Neural cell (in vitro differentiated cells): ENCODE measurements around the gene CD40.

Experiments
- CTCF ChIP-seq: fragments of 450-650 bp; IDR thresholded peaks from 2 replicates; pipeline ENCODE4 v1.5.1; 2014; ENCODE audit warnings: antibody characterized with exemption, mild to moderate bottlenecking, moderate library complexity; ENCODE audit not compliant: poor library complexity, severe bottlenecking
- EP300 ChIP-seq: fragments of 450-650 bp; conservative IDR thresholded peaks from 2 replicates; pipeline ENCODE4 v1.6.1; 2014; ENCODE audit warnings: antibody characterized with exemption, mild to moderate bottlenecking, moderate library complexity; ENCODE audit not compliant: poor library complexity, severe bottlenecking
- EZH2 ChIP-seq: fragments of 200-600, 300-800 bp; shearing (Covaris generic), sonication (generic); IDR thresholded peaks from 2 replicates; pipeline ENCODE4 v1.6.1; 2014; ENCODE audit warnings: antibody characterized with exemption, low read length, borderline replicate concordance, mild to moderate bottlenecking; ENCODE audit not compliant: insufficient read depth, poor library complexity, severe bottlenecking
- MXI1 ChIP-seq: fragments of 450-650 bp; conservative IDR thresholded peaks from 2 replicates; pipeline ENCODE4 v1.6.1; 2014; ENCODE audit warnings: antibody characterized with exemption, mild to moderate bottlenecking; ENCODE audit not compliant: poor library complexity, severe bottlenecking
- POLR2AphosphoS5 ChIP-seq: IDR thresholded peaks from 2 replicates; pipeline ENCODE4 v1.6.1; 2012
- REST ChIP-seq: IDR thresholded peaks from 2 replicates; pipeline ENCODE4 v1.6.1; 2012; ENCODE audit warnings: borderline replicate concordance
- SMC3 ChIP-seq: fragments of 450-650 bp; conservative IDR thresholded peaks from 2 replicates; pipeline ENCODE4 v1.6.1; 2014; ENCODE audit warnings: antibody characterized with exemption, mild to moderate bottlenecking, moderate library complexity; ENCODE audit not compliant: poor library complexity
- TAF1 ChIP-seq: IDR thresholded peaks from 2 replicates; pipeline ENCODE4 v1.6.1; 2012; ENCODE audit warnings: low read depth

- TF ChIP-seq CTCF (no peak), EZH2 (no peak), POLR2AphosphoS5 (no peak), REST (no peak), EP300 (no peak), TAF1 (no peak), MXI1 (no peak), SMC3 (no peak)
Measured at GRCh38 chr20:46093531-46093930, 24.6 kb upstream of the CD40 start.
